ENCODE results near the gene EPM2AIP1. TPM values are rescaled to one million over a fixed set of nuclear protein-coding genes. Genes with fewer than 3 reads are reported as not detected.

EPM2AIP1 gene
- total and polyA plus RNA-seq, 2 of the 8 experiments (the other 6 are each of a cell fraction or from before 2014, with no cell fraction given) = 6.6 to 9.0 TPM

DNA sequence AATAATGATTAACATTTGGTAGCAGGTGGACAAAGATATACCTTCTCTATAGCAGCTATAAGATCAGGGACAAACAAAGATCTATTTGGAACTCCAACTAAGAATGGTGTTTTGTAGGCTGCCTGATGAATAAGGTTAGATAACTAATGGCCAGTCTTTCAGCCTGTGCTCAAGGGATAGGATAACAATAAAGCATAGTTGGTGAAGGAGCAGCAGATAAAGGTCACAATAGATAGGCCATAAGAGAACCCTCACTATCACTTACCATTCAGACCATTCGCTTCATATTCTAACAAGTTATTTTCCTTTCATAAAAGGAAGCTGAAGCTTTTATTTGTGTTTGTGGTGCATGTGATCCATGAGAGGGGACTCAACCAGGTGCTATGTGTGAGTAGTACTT, 19.8 kb downstream of the EPM2AIP1 start:
- no peak overlapping the region for H4K91ac ChIP-seq (replicated peaks; ENCODE audit: insufficient read length, low read length)
- no peak overlapping the region for H3K4me3 ChIP-seq (ENCODE audit: extremely low read depth in 1 of 4, insufficient read depth in 2 of 4, low read depth in 3 of 4, low read length in 4 of 4)
- H2BK12ac ChIP-seq (ENCODE audit: low read depth, low read length) = no peak overlapping the region
- H3K4me1 ChIP-seq (replicated peaks in 1 of 4; ENCODE audit: control insufficient read depth in 3 of 4, insufficient read depth in 4 of 4, low read length in 3 of 4) = peaks cover 0 to 5% (median 5%) of the 10 kb centered on the region in 4 experiments; a peak in 3 of 7 replicates
- H2AFZ ChIP-seq (ENCODE audit: low read length) = no peak overlapping the region
- H3K18ac ChIP-seq (ENCODE audit: extremely low read depth, low read length) = no peak overlapping the region
- no peaks in the 10 kb centered on the region for H3K79me2 ChIP-seq (ENCODE audit: control insufficient read depth in 1 of 2, insufficient read depth in 2 of 2, low read length in 2 of 2)
- no peak overlapping the region for H4K8ac ChIP-seq (ENCODE audit: extremely low read depth, insufficient read depth, low read length)
- H2BK20ac ChIP-seq (ENCODE audit: low read length) = no peak overlapping the region
- H3K36me3 ChIP-seq (ENCODE audit: control insufficient read depth in 2 of 4, insufficient read depth in 4 of 4, low read length in 3 of 4) = no peaks in the 10 kb centered on the region
- no peak overlapping the region for H4K5ac ChIP-seq (ENCODE audit: insufficient read length, low read depth, low read length)
- H2AK5ac ChIP-seq (ENCODE audit: low read depth, low read length) = no peak overlapping the region
- H3K9ac ChIP-seq (replicated peaks in 1 of 4; ENCODE audit: extremely low read depth in 1 of 4, low read depth in 3 of 4, low read length in 3 of 4) = no peak overlapping the region
- H3K27me3 ChIP-seq (replicated peaks in 1 of 4; ENCODE audit: control insufficient read depth in 3 of 4, extremely low read depth in 1 of 4, insufficient read depth in 3 of 4, low read length in 3 of 4) = no peaks in the 10 kb centered on the region
- no peak overlapping the region for H2BK5ac ChIP-seq (ENCODE audit: low read depth, low read length)
- H2BK120ac ChIP-seq (replicated peaks; ENCODE audit: low read depth, low read length) = no peak overlapping the region
- H3K79me1 ChIP-seq (ENCODE audit: low read depth, low read length) = no peaks in the 10 kb centered on the region
- H3K23ac ChIP-seq (ENCODE audit: insufficient read length) = no peak overlapping the region
- H3K14ac ChIP-seq (ENCODE audit: insufficient read length) = no peak overlapping the region
- H3K9me3 ChIP-seq (ENCODE audit: insufficient read depth in 2 of 2, low read depth in 1 of 2, low read length in 1 of 2) = no peaks in the 10 kb centered on the region; a peak in 1 of 4 replicates
- no peak overlapping the region for H3K56ac ChIP-seq (replicated peaks; ENCODE audit: insufficient read length, low read depth, low read length)
- POLR2A ChIA-PET (ENCODE audit: partially characterized antibody) = interaction anchor here (1.0 to 1.5 kb wide), 3 partner anchors 13 to 19 kb away, joined by 3 to 5 read pairs (median 5); partner anchors contain the start of gene EPM2AIP1
- H3K4me2 ChIP-seq (ENCODE audit: insufficient read depth in 1 of 2, low read depth in 2 of 2, low read length in 2 of 2) = no peak overlapping the region
- CTCF ChIA-PET (ENCODE audit: partially characterized antibody) = interaction anchor here (0.7 to 3.2 kb wide), 5 partner anchors 9 to 181 kb away, joined by 3 to 27 read pairs (median 4); partner anchors contain the start of genes EPM2AIP1 and MLH1
- FAIRE-seq (no peak), DNase-seq (ENCODE audit: low read depth in 1 of 2, low spot score in 2 of 2) (no peak)
- H2BK15ac ChIP-seq (ENCODE audit: low read length) = no peak overlapping the region
- no peak overlapping the region for H3K4ac ChIP-seq (replicated peaks; ENCODE audit: insufficient read length, low read depth, low read length)
- no peak overlapping the region for H3K27ac ChIP-seq (ENCODE audit: low read depth, low read length)
- H4K20me1 ChIP-seq (replicated peaks in 1 of 2; ENCODE audit: control insufficient read depth in 1 of 2, insufficient read depth in 2 of 2, low read length in 2 of 2) = no peaks in the 10 kb centered on the region
- H3K23me2 ChIP-seq (ENCODE audit: low read depth, low read length) = no peaks in the 10 kb centered on the region
- 82% methylated on average over 1 of the region's 1 CpG; no CpG with 5 or more reads in 1 of the 2 experiments for WGBS, 2 experiments (ENCODE audit: extremely low coverage in 1 of 2, insufficient coverage in 1 of 2, insufficient read length in 1 of 2, insufficient replicate concordance in 2 of 2, low coverage in 1 of 2, low lambda C conversion rate in 2 of 2, missing lambda C conversion rate in 1 of 2)
- TF ChIP-seq SP4 (IDR thresholded peaks at IDR 0.05; ENCODE audit: low read length) (no peak), SP1 (IDR thresholded peaks at IDR 0.05; ENCODE audit: low read depth, low read length) (no peak), FOSL1 (IDR thresholded peaks at IDR 0.05; ENCODE audit: insufficient read depth, low read depth, low read length) (no peak), JUN (IDR thresholded peaks at IDR 0.05; ENCODE audit: low read depth, low read length) (no peak), CBX5 (IDR thresholded peaks at IDR 0.05; ENCODE audit: low read depth, low read length) (no peak), SIX5 (IDR thresholded peaks at IDR 0.05; ENCODE audit: low read depth, low read length) (no peak), PHF8 (conservative IDR thresholded peaks at IDR 0.05; ENCODE audit: low read depth, low read length) (no peak), HDAC6 (IDR thresholded peaks at IDR 0.05; ENCODE audit: low read depth, low read length) (no peak), EGR1 (IDR thresholded peaks at IDR 0.05; ENCODE audit: borderline replicate concordance, low read depth, low read length) (no peak), CHD1 (IDR thresholded peaks at IDR 0.05; ENCODE audit: low read depth, low read length) (no peak), RFX5 (IDR thresholded peaks at IDR 0.05; ENCODE audit: borderline replicate concordance, low read depth, low read length) (no peak), POLR2A (IDR thresholded peaks at IDR 0.05; ENCODE audit: control extremely low read depth in 1 of 2, low read depth in 2 of 2, low read length in 2 of 2) (no peak), SAP30 (IDR thresholded peaks at IDR 0.05; ENCODE audit: insufficient read depth, insufficient replicate concordance, low read length) (no peak)
- TF ChIP-seq, protein P1, sequence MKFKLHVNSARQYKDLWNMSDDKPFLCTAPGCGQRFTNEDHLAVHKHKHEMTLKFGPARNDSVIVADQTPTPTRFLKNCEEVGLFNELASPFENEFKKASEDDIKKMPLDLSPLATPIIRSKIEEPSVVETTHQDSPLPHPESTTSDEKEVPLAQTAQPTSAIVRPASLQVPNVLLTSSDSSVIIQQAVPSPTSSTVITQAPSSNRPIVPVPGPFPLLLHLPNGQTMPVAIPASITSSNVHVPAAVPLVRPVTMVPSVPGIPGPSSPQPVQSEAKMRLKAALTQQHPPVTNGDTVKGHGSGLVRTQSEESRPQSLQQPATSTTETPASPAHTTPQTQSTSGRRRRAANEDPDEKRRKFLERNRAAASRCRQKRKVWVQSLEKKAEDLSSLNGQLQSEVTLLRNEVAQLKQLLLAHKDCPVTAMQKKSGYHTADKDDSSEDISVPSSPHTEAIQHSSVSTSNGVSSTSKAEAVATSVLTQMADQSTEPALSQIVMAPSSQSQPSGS (IDR thresholded peaks at IDR 0.05; ENCODE audit: low read length) = no peak
